Lower leg skin (tissue), 3 donors: ENCODE measurements around the gene IL6.

Experiments
- POLR2A ChIP-seq, 2 donors: fragments of 450-650 bp; IDR thresholded peaks; one replicate each; pipeline ENCODE4 v1.6.1; 2016 to 2017; ENCODE audit warnings: antibody characterized with exemption in 2 of 2, mild to moderate bottlenecking in 1 of 2, moderate library complexity in 1 of 2
- TF ChIP-seq, protein P1 (sequence below), 3 donors: fragments of 450-650 bp; IDR thresholded peaks; one replicate each; pipeline ENCODE4 v1.5.1; 2016; ENCODE audit warnings: antibody characterized with exemption in 3 of 3, mild to moderate bottlenecking in 3 of 3, moderate library complexity in 2 of 3

DNA sequence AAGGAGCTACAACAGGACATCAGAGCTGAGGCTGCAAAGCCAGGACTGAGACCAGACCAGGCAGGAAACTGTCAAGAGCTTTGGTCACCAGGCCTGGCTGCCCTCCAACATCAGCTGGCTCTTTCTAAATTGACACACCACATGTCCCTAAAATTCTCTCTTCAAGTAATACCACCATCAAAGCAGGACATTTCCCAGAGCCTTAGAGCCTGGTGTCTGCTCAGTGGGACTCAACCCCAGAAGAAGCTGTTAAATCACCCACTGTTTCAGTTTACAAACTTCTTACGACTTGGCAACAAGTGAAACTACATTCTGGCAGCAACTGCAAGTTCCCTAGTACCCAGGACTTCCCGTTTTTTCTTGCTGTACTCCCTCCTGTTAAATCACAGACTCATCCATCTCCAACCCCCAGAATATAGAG is 3.8 kb upstream of the IL6 start:
- TF ChIP-seq, protein P1, sequence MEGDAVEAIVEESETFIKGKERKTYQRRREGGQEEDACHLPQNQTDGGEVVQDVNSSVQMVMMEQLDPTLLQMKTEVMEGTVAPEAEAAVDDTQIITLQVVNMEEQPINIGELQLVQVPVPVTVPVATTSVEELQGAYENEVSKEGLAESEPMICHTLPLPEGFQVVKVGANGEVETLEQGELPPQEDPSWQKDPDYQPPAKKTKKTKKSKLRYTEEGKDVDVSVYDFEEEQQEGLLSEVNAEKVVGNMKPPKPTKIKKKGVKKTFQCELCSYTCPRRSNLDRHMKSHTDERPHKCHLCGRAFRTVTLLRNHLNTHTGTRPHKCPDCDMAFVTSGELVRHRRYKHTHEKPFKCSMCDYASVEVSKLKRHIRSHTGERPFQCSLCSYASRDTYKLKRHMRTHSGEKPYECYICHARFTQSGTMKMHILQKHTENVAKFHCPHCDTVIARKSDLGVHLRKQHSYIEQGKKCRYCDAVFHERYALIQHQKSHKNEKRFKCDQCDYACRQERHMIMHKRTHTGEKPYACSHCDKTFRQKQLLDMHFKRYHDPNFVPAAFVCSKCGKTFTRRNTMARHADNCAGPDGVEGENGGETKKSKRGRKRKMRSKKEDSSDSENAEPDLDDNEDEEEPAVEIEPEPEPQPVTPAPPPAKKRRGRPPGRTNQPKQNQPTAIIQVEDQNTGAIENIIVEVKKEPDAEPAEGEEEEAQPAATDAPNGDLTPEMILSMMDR (IDR thresholded peaks at IDR 0.05), result no peak
- no peak for TF ChIP-seq POLR2A (IDR thresholded peaks at IDR 0.05)
